GM19438 (cell line): ENCODE results near the gene DDX18.
"Not testable (repeated sequence)": the region's sequence is repeated elsewhere in the genome, so short reads cannot be mapped to it uniquely, and the experiment has no call there.

Experiments used
- ATAC-seq: cut with Tn5 transposase; IDR thresholded peaks from one replicate; pipeline ENCODE4 v1.9.1; 2021; ENCODE audit warnings: low read depth; ENCODE audit not compliant: unreplicated experiment

Gene DDX18

DNA sequence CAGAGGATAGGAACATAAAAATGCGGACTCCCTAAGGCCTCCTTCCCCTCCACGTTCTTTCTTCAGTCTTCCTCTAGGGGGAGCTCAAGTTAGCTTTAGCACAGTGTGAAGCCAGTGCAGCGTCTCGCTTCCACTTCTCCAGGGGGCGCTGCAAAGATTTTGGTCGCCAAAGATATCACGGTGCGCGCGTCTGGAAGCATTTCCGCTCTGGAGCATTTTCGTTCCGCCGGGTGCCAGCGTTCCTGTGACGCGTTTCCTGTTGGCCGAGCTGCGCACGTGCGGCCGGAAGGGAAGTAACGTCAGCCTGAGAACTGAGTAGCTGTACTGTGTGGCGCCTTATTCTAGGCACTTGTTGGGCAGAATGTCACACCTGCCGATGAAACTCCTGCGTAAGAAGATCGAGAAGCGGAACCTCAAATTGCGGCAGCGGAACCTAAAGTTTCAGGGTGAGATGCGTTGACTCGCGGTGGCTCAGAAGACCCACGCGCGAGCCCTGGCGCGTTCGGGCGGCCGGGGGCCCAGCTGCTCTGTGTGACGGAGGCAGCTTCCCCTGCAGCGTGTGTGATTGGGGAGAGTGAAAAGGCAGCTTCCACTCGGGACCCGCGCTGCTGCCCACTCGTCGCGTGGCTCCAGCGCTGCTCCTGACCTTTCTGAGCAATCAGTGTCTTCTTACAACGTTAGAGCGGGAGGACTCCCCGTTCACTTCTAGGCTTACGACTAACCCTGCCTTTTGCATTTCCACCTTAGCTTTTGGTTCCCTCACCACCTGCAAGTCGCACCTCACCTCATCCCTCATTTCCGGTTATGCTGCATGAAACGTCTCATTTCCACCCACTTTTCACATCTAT is at the start of gene DDX18:
TSS of gene DDX18 (plus strand) at position 275 of the 848 bp plus-strand sequence. CDS start at position 362, 87 bp downstream.
- peak; percentile 96 for ATAC-seq

DNA sequence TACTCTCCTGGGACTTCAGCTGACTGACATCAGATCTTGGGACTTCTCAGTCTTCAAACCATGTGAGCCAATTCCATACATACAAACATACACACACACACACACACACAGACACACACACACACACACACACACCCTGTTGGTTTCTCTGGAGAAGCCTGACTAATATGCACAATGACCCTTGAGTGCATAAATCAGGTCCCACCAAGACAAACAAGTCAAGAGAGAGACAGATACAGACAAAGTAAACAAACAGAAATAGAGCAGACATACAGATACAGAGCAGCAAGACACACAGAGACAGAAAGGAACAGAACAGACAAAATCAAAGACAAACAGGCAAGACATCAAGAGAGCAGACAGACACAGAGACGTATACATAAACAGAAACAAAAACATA is 43.8 kb upstream of the DDX18 start:
- no peak for ATAC-seq

DNA sequence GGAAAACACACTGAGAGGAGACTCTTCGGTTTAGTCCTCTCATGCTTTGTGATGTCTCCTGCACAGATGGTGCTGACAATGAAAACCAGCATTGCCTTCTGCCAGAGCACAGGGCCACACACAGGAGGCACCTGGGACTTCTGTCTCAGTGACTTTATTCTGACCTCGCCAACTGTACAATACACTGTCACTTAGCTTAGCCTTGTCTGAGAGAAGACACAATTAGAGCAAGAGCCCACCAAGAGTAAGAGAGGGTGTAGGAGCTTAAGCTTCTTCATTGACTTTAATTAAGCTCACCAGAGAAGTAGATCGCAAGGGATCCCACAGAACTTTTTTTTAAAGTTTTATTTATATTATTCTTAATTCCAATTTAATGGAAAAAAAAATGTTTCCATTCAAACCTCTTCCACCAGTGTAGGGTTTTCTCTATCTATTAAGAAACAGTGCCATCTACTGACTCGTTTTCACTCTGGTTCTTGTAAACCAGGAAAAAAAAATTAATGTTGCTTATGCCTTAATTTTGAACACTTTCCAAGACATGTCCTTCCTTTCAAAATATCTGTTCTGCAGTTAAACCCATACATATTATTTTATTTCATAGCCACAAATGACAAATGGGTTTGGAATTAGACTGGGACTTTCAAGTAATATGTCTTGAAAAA is 42.4 kb upstream of the DDX18 start:
- ATAC-seq, result no peak

DNA sequence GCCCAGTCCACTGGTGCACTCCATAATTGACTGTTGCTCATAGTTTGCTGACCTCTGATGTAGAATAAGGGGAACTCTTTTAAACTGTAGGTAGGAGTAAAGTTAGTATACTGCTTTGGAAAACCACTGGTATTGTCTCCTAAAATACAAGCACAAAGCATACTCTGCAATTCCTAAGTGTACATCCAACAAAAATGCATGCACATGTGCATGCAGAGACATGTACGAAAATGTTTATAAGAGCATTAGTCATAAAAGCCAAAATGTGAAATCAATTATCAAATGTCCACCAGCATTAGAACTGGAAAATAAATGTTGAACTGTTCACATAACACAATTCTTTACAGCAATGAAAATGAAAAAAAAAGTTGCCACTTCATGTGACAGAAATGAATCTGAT is 39.8 kb upstream of the DDX18 start:
- no peak for ATAC-seq

DNA sequence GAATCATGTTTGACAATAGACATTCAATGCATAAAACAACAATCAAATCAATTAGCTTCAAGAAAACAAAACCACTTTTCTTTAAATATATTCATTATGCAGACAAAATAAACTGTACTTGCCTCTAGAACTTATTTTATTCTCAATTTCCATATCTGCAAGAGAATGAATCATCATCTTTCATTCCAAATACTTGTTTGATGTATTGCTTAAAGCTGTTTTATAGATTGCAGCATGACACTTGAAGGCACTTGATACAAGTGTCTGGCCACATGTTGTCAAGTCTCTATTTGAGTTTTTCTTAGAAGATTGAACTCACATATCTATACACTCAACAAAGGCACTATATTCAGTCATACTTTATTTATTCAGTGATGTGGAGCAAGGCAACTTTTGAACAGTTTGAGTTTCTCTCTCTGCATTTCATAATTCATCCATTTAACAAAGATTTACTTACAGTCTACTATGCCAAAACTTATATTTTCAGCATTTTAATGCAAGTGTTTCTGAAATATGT is 38.7 kb upstream of the DDX18 start:
- no peak for ATAC-seq

DNA sequence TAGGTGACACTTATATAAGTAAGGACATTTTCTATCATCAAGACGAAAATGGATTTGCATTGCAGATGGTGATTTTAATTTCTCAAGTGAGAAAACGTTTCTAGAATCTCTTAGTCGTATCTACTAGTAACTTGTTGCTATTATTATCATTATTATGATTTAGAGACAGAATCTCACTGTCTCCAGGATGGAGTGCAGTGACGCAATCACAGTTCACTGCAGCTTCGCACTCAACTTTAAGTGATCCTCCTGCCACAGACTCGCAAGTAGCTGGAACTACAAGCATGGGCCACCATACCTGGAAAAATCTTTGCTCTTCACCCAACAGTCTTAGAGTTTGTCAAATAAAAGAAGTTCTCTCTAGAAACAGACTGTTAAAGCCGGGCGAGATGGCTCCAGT is 37.6 kb upstream of the DDX18 start:
- ATAC-seq, result no peak

DNA sequence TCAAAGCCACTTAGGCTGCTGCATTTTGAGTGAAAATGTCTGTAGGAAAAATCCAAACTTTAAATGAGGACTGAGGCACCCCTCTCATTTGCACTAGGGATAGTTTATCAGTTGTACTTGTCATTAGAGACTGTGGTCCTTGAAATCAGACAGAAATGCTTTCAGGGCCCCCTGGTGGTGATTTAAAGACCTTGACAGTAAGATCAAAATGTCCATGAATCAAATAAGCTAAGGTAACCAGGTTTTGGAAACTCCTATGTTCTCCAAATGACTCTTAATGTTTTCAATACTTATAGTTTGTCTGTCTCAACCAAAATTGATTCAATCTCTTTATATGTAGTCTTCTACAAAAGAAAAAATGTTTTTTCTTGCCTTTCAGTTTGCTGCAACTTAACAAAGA is 28.8 kb upstream of the DDX18 start:
- ATAC-seq, result no peak

DNA sequence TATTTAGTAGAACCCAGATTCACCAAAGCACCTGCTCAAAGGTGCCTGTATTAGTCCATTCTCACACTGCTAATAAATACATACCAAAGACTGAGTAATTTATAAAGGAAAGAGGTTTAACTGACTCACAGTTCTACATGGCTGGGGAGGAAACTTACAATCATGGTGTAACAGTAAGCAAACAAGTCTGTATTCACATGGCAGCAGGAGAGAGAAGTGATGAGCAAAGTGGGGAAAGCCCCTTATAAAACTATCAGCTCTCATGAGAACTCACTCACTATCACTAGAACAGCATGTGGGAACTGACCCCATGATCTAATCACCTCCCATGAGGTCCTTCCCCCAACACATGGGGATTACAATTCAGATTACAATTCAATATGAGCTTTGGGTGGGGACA is 28.0 kb upstream of the DDX18 start:
- no peak for ATAC-seq

DNA sequence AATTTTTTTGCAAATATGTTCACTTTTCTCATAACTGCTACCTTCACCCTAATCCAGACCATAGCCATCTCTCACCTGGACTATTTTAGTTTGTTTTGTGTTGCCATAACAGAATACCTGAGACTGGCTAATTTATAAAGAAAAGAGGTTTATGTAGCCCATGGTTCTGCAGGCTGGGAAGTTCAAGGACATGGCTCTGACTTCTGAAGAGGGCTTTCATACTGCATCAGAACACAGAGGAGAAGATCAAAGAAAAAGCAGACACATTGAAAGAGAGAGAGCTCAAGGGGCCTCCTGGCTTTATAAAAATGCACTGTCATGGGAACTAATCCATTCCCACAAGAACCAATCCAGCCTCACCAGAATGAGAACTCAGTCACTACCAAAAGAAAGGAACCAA is 25.0 kb upstream of the DDX18 start:
- no peak for ATAC-seq

DNA sequence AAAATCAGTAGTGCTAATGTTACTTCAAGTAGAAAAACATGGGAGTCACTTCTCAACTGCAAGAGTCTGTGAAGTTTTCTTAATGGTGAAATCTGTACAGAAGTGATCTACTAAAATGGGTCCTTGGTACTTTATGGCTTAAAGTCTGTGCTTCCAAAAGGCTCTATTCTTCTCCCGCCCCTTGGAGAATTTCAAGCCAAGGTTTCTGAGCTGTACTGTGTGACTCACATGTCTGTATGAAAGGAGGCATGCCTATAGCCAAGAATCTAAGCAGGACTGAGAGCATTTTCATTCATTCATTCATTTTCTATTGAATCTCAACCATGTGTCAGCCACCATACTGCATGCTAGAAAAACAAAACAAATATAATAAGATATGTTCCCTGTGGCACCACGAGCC is 19.8 kb upstream of the DDX18 start:
- no peak for ATAC-seq

DNA sequence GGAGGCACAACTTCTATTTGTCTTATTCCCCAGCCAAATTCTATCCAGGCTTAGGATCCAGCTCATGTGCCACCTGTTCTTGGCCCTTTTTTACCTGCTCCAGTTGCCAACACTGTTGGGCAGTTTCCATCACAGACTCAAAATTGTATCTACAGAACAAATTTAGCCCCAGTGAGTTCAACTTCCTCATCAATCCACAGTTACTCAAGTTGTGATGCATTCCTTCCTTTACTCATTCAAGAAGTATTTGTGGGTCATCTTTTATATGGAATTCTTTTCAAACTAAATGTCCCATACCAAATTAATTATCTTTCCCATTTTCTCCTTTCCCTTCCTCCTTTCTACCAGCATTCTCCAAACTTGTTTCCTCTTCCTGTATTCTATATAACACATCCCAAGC is 12.7 kb upstream of the DDX18 start:
- no peak for ATAC-seq

DNA sequence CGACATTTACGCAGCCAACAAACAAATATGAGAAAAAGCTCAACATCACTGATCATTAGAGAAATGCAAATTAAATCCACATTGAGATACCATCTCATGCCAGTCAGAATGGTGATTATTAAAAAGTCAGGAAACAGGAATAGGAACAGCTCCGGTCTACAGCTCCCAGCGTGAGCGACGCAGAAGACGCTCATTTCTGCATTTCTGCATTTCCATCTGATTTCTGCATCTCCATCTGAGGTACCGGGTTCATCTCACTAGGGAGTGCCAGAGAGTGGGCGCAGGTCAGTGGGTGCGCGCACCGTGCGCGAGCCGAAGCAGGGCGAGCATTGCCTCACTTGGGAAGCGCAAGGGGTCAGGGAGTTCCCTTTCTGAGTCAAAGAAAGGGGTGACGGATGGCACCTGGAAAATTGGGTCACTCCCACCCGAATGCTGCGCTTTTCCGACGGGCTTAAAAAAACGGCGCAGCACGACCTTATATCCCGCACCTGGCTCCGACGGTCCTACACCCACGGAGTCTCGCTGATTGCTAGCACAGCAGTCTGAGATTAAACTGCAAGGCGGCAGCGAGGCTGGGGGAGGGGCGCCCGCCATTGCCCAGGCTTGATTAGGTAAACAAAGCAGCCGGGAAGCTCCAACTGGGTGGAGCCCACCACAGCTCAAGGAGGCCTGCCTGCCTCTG is 10.7 kb upstream of the DDX18 start:
- ATAC-seq, result not testable (repeated sequence)

DNA sequence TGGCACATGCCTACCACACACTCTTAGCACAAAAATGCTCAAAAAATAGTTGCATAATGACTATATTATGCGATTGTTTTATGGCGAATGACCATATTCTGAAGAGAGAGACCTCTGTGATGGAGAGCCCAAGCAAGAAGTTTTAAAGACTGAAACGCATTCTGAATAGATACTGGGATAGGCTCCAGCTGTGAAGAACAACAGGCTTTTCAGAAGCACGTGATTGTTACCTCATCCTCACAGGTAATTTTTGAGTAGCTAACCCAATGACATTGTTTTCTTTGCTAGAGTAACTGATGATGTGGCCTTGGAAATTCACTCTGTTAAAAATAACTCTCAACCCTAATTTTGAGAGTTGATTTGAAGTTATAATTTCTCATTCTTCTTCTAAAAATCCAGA is 2.0 kb upstream of the DDX18 start:
- ATAC-seq, result no peak

DNA sequence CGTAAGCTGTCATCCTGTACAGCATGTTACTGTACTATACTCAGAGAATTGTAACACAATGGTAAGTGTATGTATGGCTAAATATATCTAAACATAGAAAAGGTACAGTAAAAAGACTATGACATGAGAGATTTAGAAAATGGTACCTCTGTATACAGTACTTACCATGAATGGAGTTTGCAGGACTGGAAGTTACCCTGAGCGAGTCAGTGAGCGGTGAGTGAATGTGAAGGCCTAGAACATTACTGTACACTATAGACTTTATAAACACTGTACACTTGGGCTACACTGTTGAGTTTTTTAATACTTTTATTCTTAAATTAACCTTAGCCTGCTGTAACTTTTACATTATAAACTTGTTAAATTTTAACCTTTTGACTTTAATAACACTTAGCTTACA is 1.5 kb downstream of the DDX18 start:
- no peak for ATAC-seq

DNA sequence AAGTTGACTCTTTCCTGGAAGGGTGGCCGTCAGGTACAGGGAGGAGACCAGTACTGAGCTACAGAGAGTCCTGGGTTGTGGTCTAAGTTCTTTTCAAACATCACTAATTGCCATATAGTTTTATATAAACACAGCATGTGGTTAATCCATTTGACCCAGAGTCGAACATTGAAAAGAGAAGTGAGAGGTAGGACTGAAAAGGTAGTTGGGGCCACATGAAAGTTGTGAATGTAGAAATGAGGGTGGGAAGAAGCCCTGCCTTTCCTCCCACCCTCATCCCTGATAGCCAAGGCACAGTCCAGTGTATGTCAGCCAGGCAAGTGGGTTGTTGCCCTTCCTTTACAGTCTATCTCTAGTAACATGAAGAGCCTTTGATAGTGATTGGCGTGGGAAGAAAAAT is 4.4 kb downstream of the DDX18 start:
- ATAC-seq, result no peak

DNA sequence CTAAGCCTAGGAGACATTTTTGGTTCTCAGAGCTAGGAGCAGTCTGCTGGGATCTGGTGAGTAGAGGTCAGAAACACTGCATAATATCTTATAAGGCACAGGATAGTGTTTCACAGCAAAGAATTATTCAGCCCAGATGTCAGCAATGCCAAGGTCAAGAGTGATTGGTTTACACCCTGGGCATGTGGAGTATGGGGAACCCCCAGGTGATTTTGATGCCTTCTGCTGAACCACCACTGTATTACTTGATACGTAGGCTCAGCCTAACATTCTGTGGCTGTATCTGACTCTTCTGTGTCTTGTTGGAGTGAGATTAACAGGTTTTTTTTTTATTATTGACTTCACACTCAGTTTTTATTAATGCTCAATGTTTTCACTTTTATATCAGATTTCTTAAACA is 6.0 kb downstream of the DDX18 start:
- ATAC-seq, result no peak

DNA sequence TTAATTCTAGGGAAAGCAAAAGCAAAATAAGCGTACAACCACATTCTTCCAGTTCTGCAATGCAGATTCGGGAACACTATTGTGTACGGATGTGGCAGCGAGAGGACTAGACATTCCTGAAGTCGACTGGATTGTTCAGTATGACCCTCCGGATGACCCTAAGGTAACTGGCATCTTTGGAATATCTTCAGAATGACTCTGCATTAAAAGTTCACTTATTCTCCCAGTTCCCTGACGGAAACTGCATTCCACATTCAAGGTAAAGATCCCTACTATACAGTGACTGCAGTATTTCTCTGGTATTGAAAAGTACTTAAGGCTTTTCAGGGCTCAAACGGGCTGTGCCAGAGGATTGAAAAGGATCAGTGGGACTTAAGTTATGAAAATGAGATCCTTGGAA is 10.9 kb downstream of the DDX18 start:
- ATAC-seq, result no peak

DNA sequence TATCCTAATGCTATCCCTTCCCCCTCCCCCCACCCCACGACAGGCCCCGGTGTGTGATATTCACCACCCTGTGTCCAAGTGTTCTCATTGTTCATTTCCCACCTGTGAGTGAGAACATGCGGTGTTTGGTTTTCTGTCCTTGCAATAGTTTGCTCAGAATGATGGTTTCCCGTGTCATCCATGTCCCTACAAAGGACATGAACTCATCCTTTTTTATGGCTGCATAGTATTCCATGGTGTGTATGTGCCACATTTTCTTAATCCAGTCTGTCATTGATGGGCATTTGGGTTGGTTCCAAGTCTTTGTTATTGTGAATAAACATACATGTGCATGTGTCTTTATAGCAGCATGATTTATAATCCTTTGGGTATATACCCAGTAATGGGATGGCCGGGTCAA is 13.0 kb downstream of the DDX18 start:
- ATAC-seq, result not testable (repeated sequence)

DNA sequence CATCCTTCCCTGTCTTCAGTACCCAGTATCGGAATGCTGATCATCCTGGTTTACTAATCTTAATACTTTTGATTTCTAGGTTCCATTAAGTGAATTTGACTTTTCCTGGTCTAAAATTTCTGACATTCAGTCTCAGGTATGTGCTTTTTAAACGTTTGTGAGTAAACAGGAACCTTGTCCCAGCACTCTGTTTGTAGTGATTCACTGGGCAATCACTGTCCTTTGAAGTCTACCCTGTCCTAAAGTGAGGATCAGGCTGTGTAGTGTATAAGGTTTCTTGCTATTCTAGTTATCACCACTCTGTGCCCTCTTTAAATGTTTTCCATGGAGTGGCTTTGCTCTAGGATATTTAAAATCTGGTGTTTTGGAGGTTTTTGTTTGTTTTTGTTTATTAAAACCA is 14.4 kb downstream of the DDX18 start:
- no peak for ATAC-seq

DNA sequence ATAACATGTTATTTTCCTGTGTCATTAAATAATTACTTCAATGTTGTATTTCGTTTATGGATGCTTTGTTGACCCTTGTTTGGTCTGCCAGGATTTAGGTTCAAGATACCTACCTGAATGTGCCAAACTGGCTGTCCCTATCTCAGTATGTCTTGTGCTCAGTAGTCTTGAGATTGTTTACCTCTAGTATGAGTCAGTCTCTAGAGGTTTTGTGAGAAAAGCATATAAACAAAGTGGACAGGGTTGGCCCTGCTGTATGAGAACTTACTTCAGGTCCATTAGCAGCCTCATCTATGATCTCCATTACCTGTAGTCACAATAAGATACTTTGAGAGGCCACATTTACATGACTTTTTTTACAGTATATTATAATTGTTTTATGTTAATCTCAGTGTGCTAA is 17.8 kb downstream of the DDX18 start:
- ATAC-seq, result no peak

DNA sequence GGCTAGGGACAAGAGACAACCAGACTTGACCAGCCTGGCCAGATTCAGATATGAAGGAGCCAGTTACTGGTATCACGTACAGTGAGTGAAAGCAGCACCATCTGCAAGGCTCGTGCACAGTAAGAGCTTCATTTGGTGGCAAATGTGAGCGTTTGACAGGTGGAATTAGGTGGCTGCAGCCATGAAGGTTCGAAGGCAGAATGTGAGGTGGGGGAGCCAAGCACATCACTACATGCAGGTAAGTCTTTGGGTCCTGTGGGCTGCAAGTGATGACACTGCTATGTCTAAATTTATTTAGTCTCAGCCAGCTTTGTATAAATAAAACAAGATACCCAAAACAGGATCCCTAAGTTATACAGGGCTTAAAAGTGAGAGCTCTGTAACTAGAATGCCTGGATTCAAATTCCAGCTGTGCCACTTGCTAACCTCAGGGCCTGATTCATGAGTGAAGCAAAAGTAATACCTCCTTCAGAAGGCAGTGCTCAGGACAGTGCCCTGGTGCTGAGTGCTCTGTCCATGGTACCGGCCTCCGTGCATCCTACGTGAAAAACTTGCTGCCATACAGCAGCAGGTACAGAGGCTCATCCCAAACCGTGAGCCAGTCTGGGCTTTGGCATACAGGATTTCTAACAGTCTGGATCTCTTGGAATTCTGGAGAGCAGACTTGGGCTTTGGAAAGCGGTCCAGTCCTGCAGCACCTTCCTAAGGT is 18.6 kb downstream of the DDX18 start:
- ATAC-seq, result no peak
